Neural progenitor cell (in vitro differentiated cells): ENCODE measurements around the gene ACBD3. TPM values are rescaled to one million over a fixed set of nuclear protein-coding genes. Genes with fewer than 3 reads are reported as not detected.

ENCODE experiments used
- DNase-seq: peaks from one replicate; pipeline ENCODE4 v3.0.0-alpha.2; 2016; ENCODE audit warnings: low spot score
- H2AFZ ChIP-seq: fragments of 200-600 bp; sonication (generic); replicated peaks from 2 replicates; pipeline ENCODE4 v1.6.1; 2016; ENCODE audit warnings: antibody characterized with exemption
- H3F3A ChIP-seq: fragments of 200-600 bp; sonication (generic); 2 replicates; pipeline ENCODE4 v1.6.1; 2016; ENCODE audit warnings: antibody characterized with exemption, low read depth
- H3K27ac ChIP-seq: fragments of 200-600 bp; sonication (generic); 2 replicates; pipeline ENCODE4 v1.5.1; 2016; ENCODE audit warnings: mild to moderate bottlenecking
- H3K27me3 ChIP-seq: fragments of 200-600 bp; sonication (generic); 2 replicates; pipeline ENCODE4 v1.6.1; 2016; ENCODE audit warnings: mild to moderate bottlenecking, moderate library complexity
- H3K36me3 ChIP-seq: fragments of 200-600 bp; sonication (generic); 2 replicates; pipeline ENCODE4 v1.5.1; 2016
- H3K4me1 ChIP-seq: fragments of 200-600 bp; sonication (generic); 2 replicates; pipeline ENCODE4 v1.6.1; 2016; ENCODE audit warnings: mixed run types
- H3K4me2 ChIP-seq: fragments of 200-600 bp; sonication (generic); 2 replicates; pipeline ENCODE4 v1.6.1; 2016
- H3K4me3 ChIP-seq: fragments of 200-600 bp; sonication (generic); 2 replicates; pipeline ENCODE4 v1.5.1; 2016
- H3K79me2 ChIP-seq: fragments of 200-600 bp; sonication (generic); 2 replicates; pipeline ENCODE4 v1.6.1; 2016; ENCODE audit warnings: low read depth
- H3K9ac ChIP-seq: fragments of 200-600 bp; sonication (generic); 2 replicates; pipeline ENCODE4 v1.6.1; 2016
- H3K9me3 ChIP-seq: fragments of 200-600 bp; sonication (generic); 2 replicates; pipeline ENCODE4 v1.5.1; 2016; ENCODE audit warnings: low read depth
- H4K20me1 ChIP-seq: fragments of 200-600 bp; sonication (generic); 2 replicates; pipeline ENCODE4 v1.6.1; 2016; ENCODE audit warnings: low read depth
- H3K27ac Mint-ChIP-seq: 3 replicates; pipeline ENCODE4 v1.8.0; 2021; ENCODE audit warnings: mixed read lengths
- H3K27me3 Mint-ChIP-seq: 2 replicates; pipeline ENCODE4 v1.8.0; 2022; ENCODE audit warnings: low read depth, mild to moderate bottlenecking, inconsistent platforms, moderate library complexity, mixed read lengths; ENCODE audit not compliant: insufficient read depth
- H3K36me3 Mint-ChIP-seq: 3 replicates; pipeline ENCODE4 v1.8.0; 2021; ENCODE audit warnings: mixed read lengths
- H3K4me1 Mint-ChIP-seq: 3 replicates; pipeline ENCODE4 v1.8.0; 2021; ENCODE audit warnings: mixed read lengths
- H3K4me3 Mint-ChIP-seq: 3 replicates; pipeline ENCODE4 v1.8.0; 2021; ENCODE audit warnings: mild to moderate bottlenecking, moderate library complexity, mixed read lengths
- H3K9me3 Mint-ChIP-seq: 3 replicates; pipeline ENCODE4 v1.8.0; 2020; ENCODE audit warnings: mixed read lengths
- EZH2 ChIP-seq: fragments of 200-600 bp; sonication (generic); IDR thresholded peaks from 2 replicates; pipeline ENCODE4 v1.6.1; 2017; ENCODE audit warnings: antibody characterized with exemption, mild to moderate bottlenecking, moderate library complexity
- EZH2phosphoT487 ChIP-seq: fragments of 200-600 bp; sonication (generic); IDR thresholded peaks from 2 replicates; pipeline ENCODE4 v1.6.1; 2017; ENCODE audit warnings: antibody characterized with exemption
- total RNA-seq: library from RNA; depleted of rRNA; stranded (reverse); fragments of >200 nt; gene quantifications from 2 replicates; pipeline ENCODE4 v1.2.3, GENCODE V29; 2015; ENCODE audit warnings: low replicate concordance
- TF ChIP-seq, protein P1 (sequence below): fragments of 200-600 bp; sonication (generic); IDR thresholded peaks from 2 replicates; pipeline ENCODE4 v1.5.1; 2017; ENCODE audit warnings: antibody characterized with exemption, mild to moderate bottlenecking

ACBD3 gene
- total RNA-seq, 1 donor from 2014 or later, result 32.3 TPM

DNA sequence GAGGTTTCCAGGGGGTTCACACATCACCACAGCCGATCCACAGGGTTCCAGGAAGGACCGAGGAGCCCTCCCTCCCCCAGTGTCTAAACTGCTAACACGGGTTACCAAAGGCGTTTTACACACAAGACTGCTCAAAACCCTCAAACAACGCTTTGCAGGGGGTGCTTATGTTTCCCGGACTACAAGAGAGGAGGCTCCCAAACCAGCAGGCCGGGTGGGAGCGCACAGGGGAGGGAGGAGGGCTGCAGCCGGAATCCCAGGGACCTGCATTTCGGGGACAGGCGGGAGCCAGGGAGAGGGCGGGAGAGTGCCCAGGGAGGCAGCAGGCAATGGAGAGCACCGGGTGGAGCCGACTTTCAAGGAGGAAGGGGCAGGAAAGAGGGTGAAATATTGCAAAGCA, 50.8 kb downstream of the ACBD3 start:
- DNase-seq, result peak; percentile 36
- TF ChIP-seq EZH2, result no peak
- no peak for TF ChIP-seq EZH2phosphoT487
- TF ChIP-seq, protein P1, sequence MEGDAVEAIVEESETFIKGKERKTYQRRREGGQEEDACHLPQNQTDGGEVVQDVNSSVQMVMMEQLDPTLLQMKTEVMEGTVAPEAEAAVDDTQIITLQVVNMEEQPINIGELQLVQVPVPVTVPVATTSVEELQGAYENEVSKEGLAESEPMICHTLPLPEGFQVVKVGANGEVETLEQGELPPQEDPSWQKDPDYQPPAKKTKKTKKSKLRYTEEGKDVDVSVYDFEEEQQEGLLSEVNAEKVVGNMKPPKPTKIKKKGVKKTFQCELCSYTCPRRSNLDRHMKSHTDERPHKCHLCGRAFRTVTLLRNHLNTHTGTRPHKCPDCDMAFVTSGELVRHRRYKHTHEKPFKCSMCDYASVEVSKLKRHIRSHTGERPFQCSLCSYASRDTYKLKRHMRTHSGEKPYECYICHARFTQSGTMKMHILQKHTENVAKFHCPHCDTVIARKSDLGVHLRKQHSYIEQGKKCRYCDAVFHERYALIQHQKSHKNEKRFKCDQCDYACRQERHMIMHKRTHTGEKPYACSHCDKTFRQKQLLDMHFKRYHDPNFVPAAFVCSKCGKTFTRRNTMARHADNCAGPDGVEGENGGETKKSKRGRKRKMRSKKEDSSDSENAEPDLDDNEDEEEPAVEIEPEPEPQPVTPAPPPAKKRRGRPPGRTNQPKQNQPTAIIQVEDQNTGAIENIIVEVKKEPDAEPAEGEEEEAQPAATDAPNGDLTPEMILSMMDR, result no peak
- Histone ChIP-seq H3K9me3 (no peaks in the 10 kb centered on the region), H4K20me1 (no peaks in the 10 kb centered on the region), H2AFZ (peak overlapping the region; percentile 77), H3F3A (peaks cover 5% of the 10 kb centered on the region), H3K4me2 (peak overlapping the region; percentile 24), H3K9ac (no peak overlapping the region), H3K27me3 (no peaks in the 10 kb centered on the region), H3K27ac (no peak overlapping the region), H3K36me3 (no peaks in the 10 kb centered on the region), H3K79me2 (no peaks in the 10 kb centered on the region), H3K4me3 (no peak overlapping the region), H3K4me1 (peaks cover 13% of the 10 kb centered on the region)
- H3K27ac Mint-ChIP-seq, result no peak overlapping the region
- peaks cover 7% of the 10 kb centered on the region for H3K27me3 Mint-ChIP-seq
- no peak overlapping the region for H3K4me3 Mint-ChIP-seq
- H3K9me3 Mint-ChIP-seq, result no peaks in the 10 kb centered on the region
- H3K4me1 Mint-ChIP-seq, result peaks cover 28% of the 10 kb centered on the region
- no peaks in the 10 kb centered on the region for H3K36me3 Mint-ChIP-seq

DNA sequence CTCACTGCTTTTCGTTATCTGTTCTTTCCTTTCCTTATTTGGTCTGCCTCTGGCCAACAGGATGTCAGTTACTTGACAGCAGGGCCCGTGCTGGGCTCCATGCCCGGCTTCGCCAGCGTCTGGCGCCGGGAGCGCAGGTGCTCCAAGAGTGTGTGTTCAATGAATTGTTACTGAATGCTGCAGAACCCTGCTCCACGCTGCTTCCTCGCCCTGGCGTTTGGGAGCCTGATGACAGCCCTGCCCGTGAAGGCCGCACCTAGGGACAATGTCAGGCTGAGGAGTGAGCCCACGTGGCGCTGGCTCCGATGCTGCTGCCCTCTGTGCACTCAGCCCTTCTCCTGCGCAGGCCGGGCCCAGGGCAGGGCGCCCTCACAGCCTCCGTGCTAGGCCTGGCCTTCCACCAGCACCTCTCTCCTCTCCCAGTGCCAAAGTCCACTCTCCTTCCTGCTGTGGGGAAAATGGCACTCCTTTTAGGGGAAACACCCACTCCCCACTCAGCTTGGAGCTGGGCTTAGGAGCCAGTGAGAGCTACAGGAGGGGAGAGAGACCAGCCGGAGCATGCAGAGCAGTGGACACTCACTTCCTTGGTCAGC, 51.4 kb downstream of the ACBD3 start:
- H3K27ac ChIP-seq, result no peak overlapping the region
- H3K9ac ChIP-seq, result no peak overlapping the region
- no peaks in the 10 kb centered on the region for H3K9me3 ChIP-seq
- peak overlapping the region; percentile 0 for H3K27ac Mint-ChIP-seq
- H2AFZ ChIP-seq, result peak overlapping the region; percentile 77
- peak overlapping the region; percentile 24 for H3K4me2 ChIP-seq
- H3K79me2 ChIP-seq, result no peaks in the 10 kb centered on the region
- peaks cover 28% of the 10 kb centered on the region for H3K4me1 Mint-ChIP-seq
- no peak for DNase-seq
- H3K9me3 Mint-ChIP-seq, result no peaks in the 10 kb centered on the region
- H3K36me3 Mint-ChIP-seq, result no peaks in the 10 kb centered on the region
- H4K20me1 ChIP-seq, result no peaks in the 10 kb centered on the region
- H3K4me3 ChIP-seq, result no peak overlapping the region
- peaks cover 13% of the 10 kb centered on the region for H3K4me1 ChIP-seq
- H3K27me3 Mint-ChIP-seq, result peaks cover 7% of the 10 kb centered on the region
- no peak for TF ChIP-seq EZH2phosphoT487
- TF ChIP-seq EZH2, result no peak
- TF ChIP-seq, protein P1, result no peak
- H3K36me3 ChIP-seq, result no peaks in the 10 kb centered on the region
- no peaks in the 10 kb centered on the region for H3K27me3 ChIP-seq
- H3F3A ChIP-seq, result peaks cover 5% of the 10 kb centered on the region
- no peak overlapping the region for H3K4me3 Mint-ChIP-seq

DNA sequence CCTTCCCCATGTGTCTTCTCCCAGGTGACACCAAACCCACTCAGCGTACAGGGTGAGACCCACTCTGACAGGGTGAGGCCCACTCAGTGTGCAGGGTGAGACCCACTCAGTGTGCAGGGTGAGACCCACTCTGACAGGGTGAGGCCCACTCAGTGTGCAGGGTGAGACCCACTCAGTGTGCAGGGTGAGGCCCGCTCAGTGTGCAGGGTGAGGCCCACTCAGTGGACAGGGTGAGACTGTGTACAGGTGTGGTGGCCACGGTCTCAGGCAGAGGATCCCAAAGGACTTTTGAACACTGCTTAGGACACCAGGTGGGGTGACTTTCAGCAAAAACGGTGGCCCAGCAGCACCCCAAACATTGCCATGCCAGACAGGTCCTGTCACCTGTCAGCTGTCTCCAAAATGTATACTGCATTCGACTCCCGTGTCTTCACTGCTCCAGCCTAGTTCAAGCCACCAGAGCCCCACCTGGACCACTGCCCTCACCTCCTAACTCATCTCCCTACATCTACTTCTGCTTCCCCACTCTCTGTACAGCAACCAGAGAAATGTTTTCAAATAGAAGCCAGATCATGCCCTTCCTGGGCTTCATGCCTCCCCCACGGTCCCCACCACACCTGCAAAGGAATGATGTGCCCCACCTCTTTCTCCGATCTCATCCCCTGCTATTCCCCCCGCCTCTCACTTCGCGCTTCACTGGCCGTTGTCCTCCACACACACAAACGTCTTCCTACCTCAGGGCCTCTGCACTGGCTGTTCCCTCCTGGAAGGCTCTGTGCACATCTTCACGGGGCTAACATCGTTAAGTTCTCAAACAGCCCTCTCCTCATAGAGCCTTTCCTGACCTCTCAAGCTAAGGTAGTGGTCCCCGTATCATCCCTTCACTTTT, 52.1 kb downstream of the ACBD3 start:
- no peaks in the 10 kb centered on the region for H4K20me1 ChIP-seq
- peaks cover 13% of the 10 kb centered on the region for H3K4me1 ChIP-seq
- Mint-ChIP-seq H3K27me3 (peaks cover 7% of the 10 kb centered on the region), H3K27ac (peak overlapping the region; percentile 0), H3K4me3 (no peak overlapping the region), H3K36me3 (no peaks in the 10 kb centered on the region), H3K9me3 (no peaks in the 10 kb centered on the region), H3K4me1 (peaks cover 28% of the 10 kb centered on the region)
- no peaks in the 10 kb centered on the region for H3K79me2 ChIP-seq
- H3K27ac ChIP-seq, result no peak overlapping the region
- peaks cover 5% of the 10 kb centered on the region for H3F3A ChIP-seq
- H3K4me2 ChIP-seq, result no peak overlapping the region
- no peak overlapping the region for H3K4me3 ChIP-seq
- TF ChIP-seq EZH2 (no peak), EZH2phosphoT487 (no peak)
- TF ChIP-seq, protein P1, result no peak
- H3K27me3 ChIP-seq, result no peaks in the 10 kb centered on the region
- no peaks in the 10 kb centered on the region for H3K36me3 ChIP-seq
- H3K9me3 ChIP-seq, result no peaks in the 10 kb centered on the region
- H3K9ac ChIP-seq, result no peak overlapping the region
- no peak overlapping the region for H2AFZ ChIP-seq
- no peak for DNase-seq
